RWPE1 (cell line): ENCODE measurements around the gene PXDN.
"Not testable (repeated sequence)": the region's sequence is repeated elsewhere in the genome, so short reads cannot be mapped to it uniquely, and the experiment has no call there.

Experiments
- CTCF ChIA-PET: fragments of 350-600 bp; sonication (Branson Sonifier 250); formaldehyde crosslinking; extraction: SDS; loops from one replicate; lab custom pipeline; 2021; lab: Yijun Ruan, JAX
- POLR2A ChIA-PET: fragments of 400-600 bp; formaldehyde crosslinking; extraction: SDS; loops from one replicate; lab custom pipeline; 2020; ENCODE audit warnings: antibody characterized with exemption; ENCODE audit not compliant: low non-redundant PET; lab: Yijun Ruan, JAX
- DNase-seq: peaks from one replicate; pipeline ENCODE4 v3.0.0; 2012; ENCODE audit warnings: low spot score
- H3K27ac ChIP-seq: fragments of 450-650 bp; 2 replicates; pipeline ENCODE4 v1.5.1; 2017
- TF ChIP-seq, protein P1 (sequence below): fragments of 450-650 bp; conservative IDR thresholded peaks from 2 replicates; pipeline ENCODE4 v1.5.1; 2017; ENCODE audit warnings: low read depth, mild to moderate bottlenecking

The PXDN gene

DNA sequence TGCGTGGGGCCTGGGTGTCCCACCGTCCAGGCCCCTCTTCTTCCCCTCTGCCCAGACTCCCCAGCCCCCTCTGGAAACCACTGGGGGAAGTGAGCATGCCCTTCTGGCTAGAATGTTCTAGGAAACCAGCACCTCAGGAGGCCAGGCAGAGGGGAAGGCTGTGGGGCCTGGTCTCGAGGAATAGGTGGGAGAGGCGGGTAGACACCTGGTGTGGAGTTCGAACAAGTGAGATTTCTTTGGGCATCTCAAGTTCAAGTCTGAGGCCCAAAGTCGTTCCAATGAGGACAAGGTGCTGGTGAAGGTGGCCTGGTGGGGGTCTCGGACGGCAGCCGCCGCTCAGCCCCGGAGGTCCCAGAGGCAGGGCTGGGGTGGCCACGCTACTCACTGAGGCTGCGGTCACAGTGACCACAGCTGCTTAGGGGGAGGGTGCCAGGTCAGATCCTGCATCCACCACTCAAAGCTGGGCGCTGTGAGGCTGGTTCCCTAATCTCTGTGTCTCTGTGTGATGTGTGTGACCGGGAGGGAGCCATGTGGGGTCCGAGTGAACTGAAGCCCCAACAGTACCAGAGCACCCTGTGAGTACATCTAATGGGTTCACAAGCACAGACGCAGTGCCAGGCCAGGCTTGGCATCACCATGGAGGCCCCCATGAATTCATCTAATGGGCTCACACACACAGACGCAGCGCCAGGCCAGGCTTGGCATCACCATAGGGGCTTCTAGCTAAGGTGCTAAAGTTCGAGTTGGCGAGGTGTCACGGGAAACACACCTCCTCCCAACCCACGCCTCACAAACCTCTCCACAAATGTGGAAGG is 26.5 kb upstream of the PXDN start:
- TF ChIP-seq, protein P1, sequence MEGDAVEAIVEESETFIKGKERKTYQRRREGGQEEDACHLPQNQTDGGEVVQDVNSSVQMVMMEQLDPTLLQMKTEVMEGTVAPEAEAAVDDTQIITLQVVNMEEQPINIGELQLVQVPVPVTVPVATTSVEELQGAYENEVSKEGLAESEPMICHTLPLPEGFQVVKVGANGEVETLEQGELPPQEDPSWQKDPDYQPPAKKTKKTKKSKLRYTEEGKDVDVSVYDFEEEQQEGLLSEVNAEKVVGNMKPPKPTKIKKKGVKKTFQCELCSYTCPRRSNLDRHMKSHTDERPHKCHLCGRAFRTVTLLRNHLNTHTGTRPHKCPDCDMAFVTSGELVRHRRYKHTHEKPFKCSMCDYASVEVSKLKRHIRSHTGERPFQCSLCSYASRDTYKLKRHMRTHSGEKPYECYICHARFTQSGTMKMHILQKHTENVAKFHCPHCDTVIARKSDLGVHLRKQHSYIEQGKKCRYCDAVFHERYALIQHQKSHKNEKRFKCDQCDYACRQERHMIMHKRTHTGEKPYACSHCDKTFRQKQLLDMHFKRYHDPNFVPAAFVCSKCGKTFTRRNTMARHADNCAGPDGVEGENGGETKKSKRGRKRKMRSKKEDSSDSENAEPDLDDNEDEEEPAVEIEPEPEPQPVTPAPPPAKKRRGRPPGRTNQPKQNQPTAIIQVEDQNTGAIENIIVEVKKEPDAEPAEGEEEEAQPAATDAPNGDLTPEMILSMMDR, result no peak
- H3K27ac ChIP-seq, result no peak overlapping the region
- POLR2A ChIA-PET, result no interaction called here
- CTCF ChIA-PET, result interaction anchor here (0.5 to 1.5 kb wide), 4 partner anchors 14 to 220 kb away, joined by 3 to 5 read pairs (median 3); no protein-coding TSS in a partner anchor
- no peak for DNase-seq

DNA sequence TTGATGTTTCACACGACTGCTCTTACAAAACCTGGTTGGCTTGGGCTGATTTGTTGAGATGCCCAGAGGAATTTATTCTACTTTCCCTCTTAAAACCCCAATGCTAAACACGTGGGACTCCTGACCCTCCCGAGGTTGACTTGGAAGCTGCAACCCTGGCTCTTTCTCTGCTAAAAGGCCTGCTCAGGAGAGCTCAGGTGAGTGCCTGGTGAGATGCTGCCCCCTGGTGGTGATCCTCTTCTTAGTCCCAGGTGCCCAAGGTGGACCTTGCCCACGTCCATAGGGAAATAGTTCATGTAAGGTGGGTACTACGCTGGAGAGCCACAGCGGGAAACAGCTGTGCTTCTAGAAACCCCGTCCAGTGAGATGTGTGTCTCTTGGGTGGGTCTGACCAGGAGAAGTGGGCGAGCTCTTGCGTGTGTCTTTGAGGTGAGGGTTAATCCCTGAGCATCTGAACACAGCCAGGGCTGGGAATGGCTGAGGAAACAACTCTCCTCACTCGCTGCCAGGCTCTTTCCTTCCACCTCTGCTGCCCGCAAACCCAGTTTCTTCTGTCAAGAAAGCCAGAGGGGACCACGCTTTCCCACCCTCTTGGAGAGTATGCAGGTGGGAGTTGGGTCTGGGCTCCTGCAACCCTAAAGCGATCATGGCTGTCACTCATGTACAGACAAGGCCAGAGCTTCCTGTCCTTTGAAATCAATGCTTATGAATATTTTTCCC is 25.5 kb upstream of the PXDN start:
- ChIA-PET CTCF (interaction anchor here (0.5 to 1.9 kb wide), 18 partner anchors 9 to 1573 kb away, joined by 3 to 7 read pairs (median 4); no protein-coding TSS in a partner anchor), POLR2A (no interaction called here)
- H3K27ac ChIP-seq, result no peak overlapping the region
- DNase-seq, result peak; percentile 79
- TF ChIP-seq, protein P1, result peak; percentile 84

DNA sequence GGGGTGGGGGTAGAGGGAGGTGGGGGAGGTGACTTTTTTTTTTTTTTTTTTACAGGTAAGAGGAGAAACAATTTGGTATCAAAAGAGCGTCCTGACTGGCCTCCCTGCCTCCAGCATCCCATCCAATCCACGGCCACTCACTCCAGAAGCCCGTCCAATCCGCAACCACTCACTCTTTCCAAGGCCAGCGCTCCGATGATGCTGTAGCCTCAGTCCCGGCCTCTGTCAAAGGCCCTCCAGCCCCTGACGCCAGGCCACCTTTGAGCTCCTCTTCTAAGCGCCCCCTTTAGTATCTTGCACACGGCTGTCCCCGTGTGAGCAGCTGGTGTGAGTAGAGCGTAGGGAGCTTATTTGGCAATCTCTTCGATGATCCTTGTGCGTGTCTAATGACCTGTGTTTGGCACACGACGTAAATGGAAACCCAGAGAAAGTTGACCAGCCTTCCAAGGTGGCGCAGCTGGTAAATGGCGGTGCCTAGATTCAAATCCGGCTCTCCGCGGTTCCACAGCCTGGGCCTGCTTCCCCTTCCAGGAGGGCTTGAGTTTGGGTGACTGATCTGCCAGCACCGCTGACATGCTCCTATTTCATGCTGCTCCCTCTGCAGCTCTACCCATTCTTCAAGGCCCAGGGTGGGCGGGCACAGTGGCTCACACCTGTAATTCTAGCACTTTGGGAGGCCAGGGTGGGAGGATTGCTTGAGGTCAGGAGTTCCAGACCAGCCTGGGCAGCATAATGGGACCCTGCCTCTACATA is 23.8 kb upstream of the PXDN start:
- ChIA-PET POLR2A (no interaction called here), CTCF (interaction anchor here (0.6 to 2.0 kb wide), 4 partner anchors 17 to 1321 kb away, joined by 3 to 7 read pairs (median 5); no protein-coding TSS in a partner anchor)
- TF ChIP-seq, protein P1, result no peak
- no peak overlapping the region for H3K27ac ChIP-seq
- DNase-seq, result no peak

DNA sequence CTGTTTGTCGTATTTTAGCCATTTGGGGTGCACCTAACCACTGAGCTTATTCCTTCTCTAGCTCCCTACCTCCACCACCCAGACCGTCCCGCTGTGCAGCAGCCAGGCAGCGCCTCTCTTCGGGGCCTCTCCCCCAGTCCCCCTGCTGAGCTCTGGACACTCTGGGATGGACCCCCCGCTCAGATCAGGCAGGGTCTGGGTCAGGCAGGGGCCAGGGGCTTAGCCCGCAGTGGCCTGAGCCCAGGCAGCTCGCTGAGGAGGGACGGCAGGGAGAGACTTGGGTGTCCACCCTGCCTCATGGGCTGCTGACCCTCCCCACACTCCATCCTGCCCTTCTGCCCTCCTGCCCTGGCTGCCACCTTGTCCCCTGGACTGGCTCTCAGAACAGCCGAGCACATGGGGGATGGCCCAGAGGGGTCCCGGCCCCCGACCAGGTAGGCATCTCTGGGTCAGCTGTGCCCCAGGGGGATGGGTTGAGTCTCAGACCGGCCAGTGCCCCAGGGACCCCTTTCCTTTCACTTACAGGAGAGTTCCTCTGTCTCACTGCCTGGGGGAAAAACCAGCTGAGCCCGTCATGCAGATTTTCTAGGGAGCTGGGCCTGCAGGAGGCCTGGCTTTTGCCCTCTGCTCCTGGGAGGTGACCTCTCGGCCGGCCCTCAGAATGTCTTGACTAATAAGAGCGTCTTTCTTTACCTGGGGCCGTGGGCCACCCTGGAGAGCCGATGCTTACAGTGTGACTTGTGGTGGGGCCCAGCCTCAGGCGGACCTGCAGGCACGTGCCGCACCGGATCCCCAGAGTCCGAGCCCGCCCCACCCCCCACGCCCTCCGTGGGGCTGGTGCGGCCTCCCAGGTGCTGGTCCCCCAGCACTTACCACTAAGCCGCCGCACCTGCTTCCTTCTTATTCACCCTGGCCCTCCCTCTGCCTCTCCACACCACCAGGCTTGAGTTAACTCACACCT is 22.8 kb upstream of the PXDN start:
- no peak for DNase-seq
- POLR2A ChIA-PET, result no interaction called here

DNA sequence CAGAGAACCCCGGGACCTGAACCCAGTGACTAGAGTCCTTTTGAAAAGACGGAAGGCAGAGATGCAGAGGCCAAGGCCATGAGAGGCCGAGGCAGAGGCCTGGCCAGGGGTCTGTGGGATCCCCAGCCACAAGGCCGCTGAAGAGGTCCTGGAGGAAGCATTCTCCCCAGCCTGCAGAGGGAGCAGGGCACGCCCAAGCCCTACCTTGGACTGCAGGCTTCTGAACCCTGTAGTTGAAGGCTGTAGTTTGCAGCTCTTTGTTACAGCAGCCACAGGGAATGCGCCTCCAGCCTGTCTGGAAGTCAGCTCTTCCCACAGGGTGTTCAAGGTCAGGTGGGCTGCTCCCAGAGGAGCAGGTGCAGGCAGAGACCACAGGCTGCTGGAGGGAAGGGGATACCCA is 22.1 kb upstream of the PXDN start:
- ChIA-PET CTCF (no interaction called here), POLR2A (no interaction called here)
- TF ChIP-seq, protein P1, result no peak
- no peak overlapping the region for H3K27ac ChIP-seq
- no peak for DNase-seq

More for the DNA sequence above, 22.8 kb upstream of the PXDN start:
- TF ChIP-seq, protein P1, result no peak
- CTCF ChIA-PET, result interaction anchor here (0.6 to 2.0 kb wide), 3 partner anchors 25 to 181 kb away, joined by 3 to 6 read pairs (median 6); no protein-coding TSS in a partner anchor
- no peak overlapping the region for H3K27ac ChIP-seq

DNA sequence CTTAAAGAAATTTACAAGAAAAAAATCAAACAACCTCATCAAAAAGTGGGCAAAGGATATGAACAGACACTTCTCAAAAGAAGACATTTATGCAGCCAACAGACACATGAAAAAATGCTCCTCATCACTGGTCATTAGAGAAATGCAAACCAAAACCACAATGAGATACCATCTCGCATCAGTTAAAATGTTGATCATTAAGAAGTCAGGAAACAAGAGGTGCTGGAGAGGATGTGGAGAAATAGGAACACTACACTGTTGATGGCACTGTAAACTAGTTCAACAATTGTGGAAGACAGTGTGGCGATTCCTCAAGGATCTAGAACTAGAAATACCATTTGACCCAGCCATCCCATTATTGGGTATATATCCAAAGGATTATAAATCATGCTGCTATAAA is 20.9 kb upstream of the PXDN start:
- CTCF ChIA-PET, H3K27ac ChIP-seq, DNase-seq, POLR2A ChIA-PET: not testable (repeated sequence)
